HCT116 (cell line): ENCODE measurements around the gene SLX9. TPM values are rescaled to one million over a fixed set of nuclear protein-coding genes. Genes with fewer than 3 reads are reported as not detected.

Experiments used
- ATAC-seq: fragments of 200-7000 bp; cut with Tn5 transposase; 2 replicates; pipeline ENCODE4 v1.9.1; 2020; ENCODE audit warnings: mild to moderate bottlenecking, moderate library complexity
- BruUV-seq: library from RNA; stranded (reverse); fragments of 400-500 nt; replicated peaks from 2 replicates; lab custom pipeline; 2021; lab: Mats Ljungman, UMichigan
- CTCF ChIA-PET: fragments of 300-600 bp; sonication (Branson Sonifier 250); formaldehyde crosslinking; loops from one replicate; lab custom pipeline; 2021; ENCODE audit warnings: antibody characterized with exemption; lab: Charles Lee
- POLR2A ChIA-PET: fragments of 300-600, 350-600 bp; sonication (Branson Sonifier 250); formaldehyde crosslinking; loops from one replicate; lab custom pipeline; 2021; ENCODE audit warnings: antibody characterized with exemption; lab: Charles Lee
- RAD21 ChIA-PET, 2 experiments: fragments of 300-600 bp; sonication (Branson Sonifier 250); formaldehyde crosslinking; loops; one replicate each; lab custom pipeline; 2023; ENCODE audit warnings: low total read pairs in 2 of 2; ENCODE audit not compliant: uncharacterized antibody in 2 of 2, unreplicated experiment in 2 of 2, low non-redundant PET in 1 of 2; lab: Charles Lee
- DNase-seq: peaks from one replicate; pipeline ENCODE4 v3.0.0-alpha.2; 2010; ENCODE audit warnings: low read depth, low spot score
- H2AFZ ChIP-seq: fragments of 200-600 bp; shearing (Covaris generic), sonication (generic); 2 replicates; pipeline ENCODE4 v1.6.1; 2017; ENCODE audit warnings: low read depth, mixed run types, mixed read lengths, antibody characterized with exemption, low read length; ENCODE audit not compliant: poor library complexity, severe bottlenecking
- H3K27ac ChIP-seq: 2 replicates; pipeline ENCODE4 v1.5.1; 2012; ENCODE audit warnings: low read depth, low read length
- H3K27me3 ChIP-seq: fragments of 200-600 bp; sonication (generic); 2 replicates; pipeline ENCODE4 v1.6.1; 2016; ENCODE audit warnings: mixed run types, low read length, mixed read lengths; ENCODE audit not compliant: insufficient read depth
- H3K36me3 ChIP-seq, 2 experiments: fragments of 200-500 bp in 1 of 2; fragments of 200-600 bp in 1 of 2; sonication (Bioruptor generic) in 1 of 2; sonication (generic) in 1 of 2; 2 replicates each; pipeline versions ENCODE4 v1.5.1 to v1.6.1; 2014 to 2016; ENCODE audit warnings: low read length in 2 of 2, inconsistent platforms in 1 of 2, mixed read lengths in 1 of 2, mixed run types in 1 of 2; ENCODE audit not compliant: insufficient read depth in 2 of 2, control insufficient read depth in 1 of 2
- H3K4me1 ChIP-seq, 2 experiments: fragments of 200-600 bp in 1 of 2; sonication (generic) in 1 of 2; 2 replicates each; pipeline versions ENCODE4 v1.5.1 to v1.6.1; 2012 to 2017; ENCODE audit warnings: low read length in 2 of 2, inconsistent platforms in 1 of 2, mild to moderate bottlenecking in 1 of 2, mixed read lengths in 1 of 2, mixed run types in 1 of 2, moderate library complexity in 1 of 2; ENCODE audit not compliant: insufficient read depth in 2 of 2, control insufficient read depth in 1 of 2
- H3K4me2 ChIP-seq: fragments of 200-600 bp; sonication (generic); 2 replicates; pipeline ENCODE4 v1.6.1; 2017; ENCODE audit warnings: mixed run types, low read length, mixed read lengths
- H3K4me3 ChIP-seq, 2 experiments: fragments of 200-600 bp in 1 of 2; sonication (generic) in 1 of 2; replicated peaks in 1 of 2; 2 replicates each; pipeline ENCODE4 v1.5.1; 2011 to 2016; ENCODE audit warnings: low read length in 2 of 2, control low read depth in 1 of 2, low read depth in 1 of 2, mild to moderate bottlenecking in 1 of 2, mixed read lengths in 1 of 2, mixed run types in 1 of 2
- H3K79me2 ChIP-seq: fragments of 200-600 bp; sonication (generic); 2 replicates; pipeline ENCODE4 v1.6.1; 2017; ENCODE audit warnings: mild to moderate bottlenecking, mixed run types, low read length, moderate library complexity, mixed read lengths; ENCODE audit not compliant: insufficient read depth
- H3K9ac ChIP-seq: fragments of 200-600 bp; sonication (generic); 2 replicates; pipeline ENCODE4 v1.6.1; 2016; ENCODE audit warnings: low read length, mixed read lengths
- H3K9me2 ChIP-seq: fragments of 200-600 bp; sonication (generic), shearing (Covaris generic); 2 replicates; pipeline ENCODE4 v1.6.1; 2017; ENCODE audit warnings: mixed run types, mild to moderate bottlenecking, moderate library complexity; ENCODE audit not compliant: insufficient read depth
- H3K9me3 ChIP-seq, 2 experiments: fragments of 200-500 bp in 1 of 2; fragments of 200-600 bp in 1 of 2; sonication (Bioruptor generic) in 1 of 2; sonication (generic) in 1 of 2; 2 replicates each; pipeline ENCODE4 v1.6.1; 2014 to 2017; ENCODE audit warnings: low read length in 2 of 2, mixed read lengths in 2 of 2, inconsistent platforms in 1 of 2, low read depth in 1 of 2, mild to moderate bottlenecking in 1 of 2, mixed run types in 1 of 2, moderate library complexity in 1 of 2; ENCODE audit not compliant: control insufficient read depth in 1 of 2, insufficient read depth in 1 of 2
- H4K20me1 ChIP-seq: fragments of 200-600 bp; sonication (generic), shearing (Covaris generic); 2 replicates; pipeline ENCODE4 v1.6.1; 2017; ENCODE audit warnings: mixed run types, mild to moderate bottlenecking, moderate library complexity; ENCODE audit not compliant: insufficient read depth
- CBX3 ChIP-seq: IDR thresholded peaks from 2 replicates; pipeline ENCODE4 v1.6.1; 2012; ENCODE audit warnings: low read depth
- CEBPB ChIP-seq: IDR thresholded peaks from 2 replicates; pipeline ENCODE4 v1.6.1; 2012; ENCODE audit warnings: low read depth
- EZH2 ChIP-seq: fragments of 200-600 bp; sonication (generic); IDR thresholded peaks from 2 replicates; pipeline ENCODE4 v1.6.1; 2017; ENCODE audit warnings: antibody characterized with exemption, mixed run types
- EZH2phosphoT487 ChIP-seq: fragments of 200-600 bp; IDR thresholded peaks from 2 replicates; pipeline ENCODE4 v1.6.1; 2018; ENCODE audit warnings: antibody characterized with exemption, borderline replicate concordance
- MAX ChIP-seq: IDR thresholded peaks from 2 replicates; pipeline ENCODE4 v1.6.1; 2012
- POLR2AphosphoS5 ChIP-seq: IDR thresholded peaks from 2 replicates; pipeline ENCODE4 v1.6.1; 2011; ENCODE audit warnings: mild to moderate bottlenecking, low read depth, low read length, moderate library complexity
- RAD21 ChIP-seq: IDR thresholded peaks from 2 replicates; pipeline ENCODE4 v1.6.1; 2012; ENCODE audit warnings: low read depth, mild to moderate bottlenecking
- SP1 ChIP-seq: IDR thresholded peaks from 2 replicates; pipeline ENCODE4 v1.6.1; 2012; ENCODE audit warnings: low read depth
- SRF ChIP-seq: IDR thresholded peaks from 2 replicates; pipeline ENCODE4 v1.6.1; 2012; ENCODE audit warnings: low read depth
- TCF7L2 ChIP-seq: IDR thresholded peaks from 2 replicates; pipeline ENCODE4 v1.7.0; 2011; ENCODE audit warnings: borderline replicate concordance, inconsistent platforms; ENCODE audit not compliant: insufficient read depth, insufficient read length; ENCODE audit errors: extremely low read depth
- ZNF274 ChIP-seq: fragments of 200-500 bp; sonication (Bioruptor generic); IDR thresholded peaks from 2 replicates; pipeline ENCODE4 v1.6.1; 2014; ENCODE audit warnings: mild to moderate bottlenecking, low read depth, low read length, inconsistent platforms
- intact Hi-C: fragments of 100-400 bp; cut with micrococcal nuclease; formaldehyde crosslinking; loops from 2 replicates; pipeline ENCODE4 v1.10.0; 2022
- total RNA-seq: library from RNA; stranded (reverse); gene quantifications from one replicate; pipeline ENCODE4 v1.2.1, GENCODE V29; 2021; ENCODE audit not compliant: unreplicated experiment
- TF ChIP-seq, protein P1 (sequence below): IDR thresholded peaks from 2 replicates; pipeline ENCODE4 v1.6.1; 2012; ENCODE audit warnings: low read depth

The SLX9 gene
- total RNA-seq, 1 experiment from 2014 or later: 61.9 TPM

- Histone ChIP-seq H3K79me2 (no peaks in the 10 kb centered on the region), H2AFZ (no peak overlapping the region), H3K9me3 (no peaks in the 10 kb centered on the region), H3K9me2 (no peaks in the 10 kb centered on the region), H3K4me1 (peaks cover 0 to 6% of the 10 kb centered on the region in 2 experiments; a peak in 1 of 4 replicates), H3K27ac (no peak overlapping the region), H3K9ac (no peak overlapping the region), H3K36me3 (no peaks in the 10 kb centered on the region), H3K27me3 (no peaks in the 10 kb centered on the region), H4K20me1 (no peaks in the 10 kb centered on the region), H3K4me3 (no peak overlapping the region), H3K4me2 (no peak overlapping the region)
- ChIA-PET RAD21 (no interaction called here), CTCF (no interaction called here), POLR2A (no interaction called here)
- no peak for TF ChIP-seq ZNF274
- no peak for TF ChIP-seq CEBPB
- TF ChIP-seq TCF7L2: no peak
- no peak for TF ChIP-seq EZH2phosphoT487
- no peak for TF ChIP-seq RAD21
- no peak for TF ChIP-seq POLR2AphosphoS5
- no peak for TF ChIP-seq EZH2
- no peak for TF ChIP-seq MAX
- no peak for TF ChIP-seq CBX3
- TF ChIP-seq, protein P1, sequence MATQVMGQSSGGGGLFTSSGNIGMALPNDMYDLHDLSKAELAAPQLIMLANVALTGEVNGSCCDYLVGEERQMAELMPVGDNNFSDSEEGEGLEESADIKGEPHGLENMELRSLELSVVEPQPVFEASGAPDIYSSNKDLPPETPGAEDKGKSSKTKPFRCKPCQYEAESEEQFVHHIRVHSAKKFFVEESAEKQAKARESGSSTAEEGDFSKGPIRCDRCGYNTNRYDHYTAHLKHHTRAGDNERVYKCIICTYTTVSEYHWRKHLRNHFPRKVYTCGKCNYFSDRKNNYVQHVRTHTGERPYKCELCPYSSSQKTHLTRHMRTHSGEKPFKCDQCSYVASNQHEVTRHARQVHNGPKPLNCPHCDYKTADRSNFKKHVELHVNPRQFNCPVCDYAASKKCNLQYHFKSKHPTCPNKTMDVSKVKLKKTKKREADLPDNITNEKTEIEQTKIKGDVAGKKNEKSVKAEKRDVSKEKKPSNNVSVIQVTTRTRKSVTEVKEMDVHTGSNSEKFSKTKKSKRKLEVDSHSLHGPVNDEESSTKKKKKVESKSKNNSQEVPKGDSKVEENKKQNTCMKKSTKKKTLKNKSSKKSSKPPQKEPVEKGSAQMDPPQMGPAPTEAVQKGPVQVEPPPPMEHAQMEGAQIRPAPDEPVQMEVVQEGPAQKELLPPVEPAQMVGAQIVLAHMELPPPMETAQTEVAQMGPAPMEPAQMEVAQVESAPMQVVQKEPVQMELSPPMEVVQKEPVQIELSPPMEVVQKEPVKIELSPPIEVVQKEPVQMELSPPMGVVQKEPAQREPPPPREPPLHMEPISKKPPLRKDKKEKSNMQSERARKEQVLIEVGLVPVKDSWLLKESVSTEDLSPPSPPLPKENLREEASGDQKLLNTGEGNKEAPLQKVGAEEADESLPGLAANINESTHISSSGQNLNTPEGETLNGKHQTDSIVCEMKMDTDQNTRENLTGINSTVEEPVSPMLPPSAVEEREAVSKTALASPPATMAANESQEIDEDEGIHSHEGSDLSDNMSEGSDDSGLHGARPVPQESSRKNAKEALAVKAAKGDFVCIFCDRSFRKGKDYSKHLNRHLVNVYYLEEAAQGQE: no peak
- TF ChIP-seq SRF: no peak
- TF ChIP-seq SP1: no peak
- DNase-seq (no peak), ATAC-seq (no peak)
- no TSS peak for BruUV-seq
- intact Hi-C loops: no loop called here
These were observed 46.9 kb downstream of the SLX9 start for GRCh38 chr21:44986471-44987291.
